ENCODE measurements around the gene ST3GAL3.

Gene ST3GAL3

DNA sequence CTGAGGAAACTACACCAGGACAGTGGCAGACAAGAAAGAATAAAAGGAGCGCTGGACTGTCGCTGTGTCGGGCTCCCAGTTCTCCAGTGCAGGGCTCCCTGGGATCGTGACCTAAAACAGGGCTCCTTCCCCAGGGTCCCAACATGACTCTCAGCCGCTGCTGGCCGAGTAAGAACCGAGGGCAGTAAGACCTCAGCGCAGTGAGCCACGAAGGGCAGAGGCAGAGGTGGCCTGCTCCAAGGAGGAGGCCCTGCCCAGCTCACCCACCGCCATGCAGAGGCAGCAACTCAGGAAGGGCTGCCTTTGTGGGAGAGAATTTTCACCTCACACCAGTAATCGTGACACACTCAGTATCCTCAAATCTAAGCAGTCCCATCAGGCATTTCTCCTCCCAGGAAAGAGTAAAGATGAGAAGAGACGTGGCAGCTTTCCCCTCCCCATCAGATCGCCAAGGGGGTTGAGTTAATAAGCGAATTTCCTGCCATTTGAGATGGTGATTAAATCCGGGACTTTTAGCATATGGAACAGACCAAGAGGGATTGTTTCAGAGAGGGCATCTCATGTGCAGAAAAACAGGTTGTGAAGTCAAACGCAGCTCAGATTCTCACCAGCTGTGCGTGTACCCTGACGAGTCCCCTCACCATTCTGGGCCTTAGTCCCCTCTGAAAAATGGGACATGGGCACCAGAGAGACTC is 206.5 kb downstream of the ST3GAL3 start:
- TF ChIP-seq, protein P1, sequence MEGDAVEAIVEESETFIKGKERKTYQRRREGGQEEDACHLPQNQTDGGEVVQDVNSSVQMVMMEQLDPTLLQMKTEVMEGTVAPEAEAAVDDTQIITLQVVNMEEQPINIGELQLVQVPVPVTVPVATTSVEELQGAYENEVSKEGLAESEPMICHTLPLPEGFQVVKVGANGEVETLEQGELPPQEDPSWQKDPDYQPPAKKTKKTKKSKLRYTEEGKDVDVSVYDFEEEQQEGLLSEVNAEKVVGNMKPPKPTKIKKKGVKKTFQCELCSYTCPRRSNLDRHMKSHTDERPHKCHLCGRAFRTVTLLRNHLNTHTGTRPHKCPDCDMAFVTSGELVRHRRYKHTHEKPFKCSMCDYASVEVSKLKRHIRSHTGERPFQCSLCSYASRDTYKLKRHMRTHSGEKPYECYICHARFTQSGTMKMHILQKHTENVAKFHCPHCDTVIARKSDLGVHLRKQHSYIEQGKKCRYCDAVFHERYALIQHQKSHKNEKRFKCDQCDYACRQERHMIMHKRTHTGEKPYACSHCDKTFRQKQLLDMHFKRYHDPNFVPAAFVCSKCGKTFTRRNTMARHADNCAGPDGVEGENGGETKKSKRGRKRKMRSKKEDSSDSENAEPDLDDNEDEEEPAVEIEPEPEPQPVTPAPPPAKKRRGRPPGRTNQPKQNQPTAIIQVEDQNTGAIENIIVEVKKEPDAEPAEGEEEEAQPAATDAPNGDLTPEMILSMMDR (IDR thresholded peaks at IDR 0.05; ENCODE audit: low read depth, low read length), result no peak
- no peak for DNase-seq (ENCODE audit: extremely low read depth, low read depth)

DNA sequence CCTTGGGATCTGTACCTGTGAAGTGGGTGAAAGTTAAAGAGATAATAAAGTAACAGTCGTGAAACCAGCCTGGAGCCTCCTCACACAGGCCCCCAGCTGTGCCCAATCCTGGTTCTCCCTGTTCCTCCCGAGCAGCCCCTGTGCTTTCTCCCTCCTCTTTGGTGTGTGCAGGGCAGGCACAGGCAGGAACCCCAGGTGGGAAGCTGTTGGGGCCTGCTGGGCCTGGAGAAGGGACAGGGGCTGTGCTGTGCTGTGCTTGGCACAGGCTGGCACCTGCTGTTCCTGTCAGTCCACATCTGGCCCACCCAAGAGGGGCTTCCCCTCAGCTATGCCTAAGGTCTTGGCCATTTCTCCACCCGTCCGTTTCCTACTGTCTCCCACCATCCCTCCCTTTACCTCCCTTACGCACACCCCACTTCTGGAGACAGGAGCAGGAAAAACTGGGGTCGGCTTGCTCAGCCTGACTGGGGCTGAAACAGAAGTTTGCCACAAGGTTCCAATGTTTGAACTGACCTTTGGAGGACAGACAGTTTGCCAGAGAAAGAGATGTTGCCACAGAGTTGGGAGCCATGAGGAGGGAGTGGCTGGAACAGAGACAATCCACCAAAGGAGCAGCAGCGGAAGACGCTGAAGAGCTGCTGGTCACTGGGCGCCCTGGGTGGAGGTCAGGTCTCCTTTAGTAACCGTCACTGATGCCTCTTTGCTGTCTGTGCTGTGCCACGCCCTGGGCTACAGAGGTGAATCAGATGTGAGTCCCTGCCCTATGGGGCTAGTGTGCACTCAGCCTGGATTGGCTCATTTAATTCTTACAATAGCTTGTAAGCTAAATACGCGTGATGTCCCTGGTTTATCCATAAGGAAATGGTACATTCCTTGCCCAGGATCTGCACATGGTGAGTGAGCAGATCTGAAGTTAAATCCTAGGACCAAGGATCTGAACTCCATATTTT is 207.5 kb downstream of the ST3GAL3 start:
- no peak for DNase-seq (ENCODE audit: extremely low read depth, low read depth)
- TF ChIP-seq, protein P1 (IDR thresholded peaks at IDR 0.05; ENCODE audit: low read depth, low read length), result no peak

DNA sequence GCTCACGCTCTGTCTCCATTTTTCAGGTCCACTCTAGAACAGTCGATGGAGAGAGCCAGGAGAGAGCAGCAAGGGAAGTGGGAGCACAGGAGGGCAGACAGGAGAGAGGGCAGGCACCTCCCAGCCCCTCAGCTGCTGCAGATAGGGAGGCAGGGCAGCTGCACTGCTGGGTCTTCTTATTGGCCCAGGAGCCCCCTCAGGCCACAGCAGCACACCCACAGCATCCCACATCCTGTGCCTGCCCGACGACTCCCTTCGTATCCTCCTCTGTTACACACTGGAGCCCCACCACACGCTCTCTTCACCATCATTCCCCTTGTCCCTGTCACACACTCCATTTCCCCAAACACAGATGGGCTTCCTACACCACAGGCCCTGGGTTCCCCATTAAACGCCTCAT is 212.6 kb downstream of the ST3GAL3 start:
- TF ChIP-seq, protein P1 (IDR thresholded peaks at IDR 0.05; ENCODE audit: low read depth, low read length), result no peak
- DNase-seq (ENCODE audit: extremely low read depth, low read depth), result no peak

DNA sequence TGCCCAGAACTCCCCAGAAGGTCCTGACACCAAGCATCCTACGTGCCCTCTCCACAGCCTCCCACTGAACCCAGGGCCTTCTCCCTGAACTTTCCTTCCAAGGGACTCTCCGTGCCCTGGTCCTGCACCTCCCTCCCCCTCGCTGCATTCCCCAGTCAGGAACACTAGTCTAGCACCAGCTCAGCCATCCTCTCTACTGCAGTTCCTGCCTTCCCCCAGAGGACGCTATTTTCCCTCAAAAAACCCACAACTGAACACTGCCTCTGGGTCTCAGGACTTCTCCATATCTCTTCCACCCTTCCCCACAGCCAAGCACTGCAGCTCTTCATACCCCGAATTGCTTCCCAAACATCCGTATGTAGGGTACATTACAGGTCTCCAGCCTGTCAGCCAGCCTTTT is 213.7 kb downstream of the ST3GAL3 start:
- TF ChIP-seq, protein P1 (IDR thresholded peaks at IDR 0.05; ENCODE audit: low read depth, low read length), result no peak
- DNase-seq (ENCODE audit: extremely low read depth, low read depth), result no peak

DNA sequence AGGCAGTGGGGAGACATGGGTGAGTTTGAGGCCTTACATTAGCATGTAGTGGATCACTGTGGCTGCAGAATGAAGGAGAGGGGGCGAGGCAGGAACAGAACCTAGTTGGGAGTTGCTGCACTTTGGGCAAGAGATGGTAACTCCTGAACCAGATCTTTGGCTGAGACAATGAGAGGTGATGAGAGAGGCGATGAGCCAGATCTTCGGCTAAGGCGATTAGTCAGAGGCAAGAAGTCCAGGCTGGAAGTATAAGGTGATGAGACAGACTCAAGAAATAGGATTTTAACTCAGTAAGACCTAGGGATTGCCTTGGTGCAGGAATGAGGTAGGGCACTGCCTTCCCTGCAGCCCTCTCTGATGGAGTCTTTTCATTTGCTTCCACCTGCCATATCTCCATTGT is 217.2 kb downstream of the ST3GAL3 start:
- no peak for DNase-seq (ENCODE audit: extremely low read depth, low read depth)
- TF ChIP-seq, protein P1 (IDR thresholded peaks at IDR 0.05; ENCODE audit: low read depth, low read length), result no peak

DNA sequence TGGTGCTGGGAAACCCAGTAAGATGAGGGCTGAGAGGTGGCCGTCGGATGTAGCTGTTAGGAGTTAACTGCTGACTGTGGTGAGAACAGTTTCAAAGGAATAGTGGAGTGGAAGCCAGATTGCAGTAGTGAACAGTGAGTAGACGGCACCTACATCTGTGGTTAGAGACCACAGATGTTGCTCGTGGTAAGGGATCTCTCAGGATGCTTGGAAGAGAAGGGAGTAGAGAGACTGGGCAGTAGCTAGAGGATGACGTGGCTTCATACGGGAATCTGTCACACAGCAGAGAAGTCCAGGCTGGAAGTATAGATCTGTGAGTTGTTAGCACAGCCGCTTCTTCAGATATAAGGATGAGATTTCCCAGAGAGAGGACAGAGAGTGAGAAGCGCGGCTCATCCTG is 218.5 kb downstream of the ST3GAL3 start:
- TF ChIP-seq, protein P1 (IDR thresholded peaks at IDR 0.05; ENCODE audit: low read depth, low read length), result no peak
- DNase-seq (ENCODE audit: extremely low read depth, low read depth), result no peak

All from AG09319 (cell line).